Retina (tissue), 1 donor: ENCODE results near the gene ADAM22.
"Not testable (repeated sequence)": the region's sequence is repeated elsewhere in the genome, so short reads cannot be mapped to it uniquely, and the experiment has no call there.

ENCODE experiments used
- DNase-seq: peaks from one replicate; pipeline ENCODE4 v3.0.0-alpha.2; 2016

ADAM22 gene

GRCh38 chr7:87933953-87934698, at the start of gene ADAM22:
Gene ADAM22, plus strand, starts transcription at chr7:87934251. Its CDS starts 215 bp downstream, at chr7:87934466.
- peak; percentile 97 for DNase-seq

GRCh38 chr7:87885018-87885417, 49.0 kb upstream of the ADAM22 start:
- DNase-seq: no peak

- DNase-seq: no peak
Measured at GRCh38 chr7:87886875-87887274, 47.2 kb upstream of the ADAM22 start.

- no peak for DNase-seq
Measured at GRCh38 chr7:87895363-87895762, 38.7 kb upstream of the ADAM22 start.

GRCh38 chr7:87899255-87899654, 34.8 kb upstream of the ADAM22 start:
- no peak for DNase-seq

- not testable (repeated sequence) for DNase-seq
Measured at GRCh38 chr7:87907136-87907906, 26.7 kb upstream of the ADAM22 start.

GRCh38 chr7:87908814-87909213, 25.2 kb upstream of the ADAM22 start:
- not testable (repeated sequence) for DNase-seq

- no peak for DNase-seq
Measured at GRCh38 chr7:87912121-87912520, 21.9 kb upstream of the ADAM22 start.

- no peak for DNase-seq
Measured at GRCh38 chr7:87918740-87919139, 15.3 kb upstream of the ADAM22 start.

GRCh38 chr7:87919875-87920274, 14.2 kb upstream of the ADAM22 start:
- DNase-seq: no peak

- no peak for DNase-seq
Measured at GRCh38 chr7:87920578-87920977, 13.5 kb upstream of the ADAM22 start.

- DNase-seq: not testable (repeated sequence)
Measured at GRCh38 chr7:87922759-87923395, 11.2 kb upstream of the ADAM22 start.

GRCh38 chr7:87926581-87927461, 7.2 kb upstream of the ADAM22 start:
- DNase-seq: no peak

GRCh38 chr7:87933605-87933952, 472 bp upstream of the ADAM22 start:
- DNase-seq: no peak

- DNase-seq: peak; percentile 88
Measured at GRCh38 chr7:87934699-87935383, 790 bp downstream of the ADAM22 start.

- no peak for DNase-seq
Measured at GRCh38 chr7:87935384-87935706, 1.3 kb downstream of the ADAM22 start.

- no peak for DNase-seq
Measured at GRCh38 chr7:87941138-87941537, 7.1 kb downstream of the ADAM22 start.

GRCh38 chr7:87944547-87944946, 10.5 kb downstream of the ADAM22 start:
- no peak for DNase-seq

- not testable (repeated sequence) for DNase-seq
Measured at GRCh38 chr7:87945926-87946325, 11.9 kb downstream of the ADAM22 start.

- no peak for DNase-seq
Measured at GRCh38 chr7:87948371-87948770, 14.3 kb downstream of the ADAM22 start.

- DNase-seq: no peak
Measured at GRCh38 chr7:87959336-87959735, 25.3 kb downstream of the ADAM22 start.

- no peak for DNase-seq
Measured at GRCh38 chr7:87960239-87960638, 26.2 kb downstream of the ADAM22 start.
